NK-92 treated with Interleukin-12 subunit alpha and Interleukin-12 subunit beta, amount 100 ng/mL, for 24 hours (cell line): Measurements from ENCODE around the gene ANKRD16.
"Not testable (repeated sequence)": the region's sequence is repeated elsewhere in the genome, so short reads cannot be mapped to it uniquely, and the experiment has no call there.

Experiments used
- DNase-seq: peaks from one replicate; lab custom pipeline; 2025; lab: John Stamatoyannopoulos, UW

Gene ANKRD16

DNA sequence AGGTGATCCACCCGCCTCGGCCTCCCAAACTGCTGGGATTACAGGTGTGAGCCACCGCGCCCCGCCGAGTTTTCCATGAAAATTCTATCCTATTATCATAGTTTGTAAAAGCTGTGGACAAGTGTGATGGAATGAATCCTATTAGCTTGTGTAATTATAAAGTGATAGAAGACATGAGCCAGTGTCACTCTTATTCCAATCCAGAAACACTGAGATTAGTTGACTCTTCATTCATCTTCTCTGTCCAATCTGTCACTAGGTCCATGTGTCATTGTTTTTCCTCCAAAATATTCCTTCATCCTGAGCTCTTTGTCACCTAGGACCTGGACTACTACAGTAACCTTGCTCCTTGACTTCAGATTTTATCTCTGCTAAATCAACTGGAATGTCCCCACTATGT lies 13.9 kb upstream of the ANKRD16 start:
- no peak for DNase-seq

DNA sequence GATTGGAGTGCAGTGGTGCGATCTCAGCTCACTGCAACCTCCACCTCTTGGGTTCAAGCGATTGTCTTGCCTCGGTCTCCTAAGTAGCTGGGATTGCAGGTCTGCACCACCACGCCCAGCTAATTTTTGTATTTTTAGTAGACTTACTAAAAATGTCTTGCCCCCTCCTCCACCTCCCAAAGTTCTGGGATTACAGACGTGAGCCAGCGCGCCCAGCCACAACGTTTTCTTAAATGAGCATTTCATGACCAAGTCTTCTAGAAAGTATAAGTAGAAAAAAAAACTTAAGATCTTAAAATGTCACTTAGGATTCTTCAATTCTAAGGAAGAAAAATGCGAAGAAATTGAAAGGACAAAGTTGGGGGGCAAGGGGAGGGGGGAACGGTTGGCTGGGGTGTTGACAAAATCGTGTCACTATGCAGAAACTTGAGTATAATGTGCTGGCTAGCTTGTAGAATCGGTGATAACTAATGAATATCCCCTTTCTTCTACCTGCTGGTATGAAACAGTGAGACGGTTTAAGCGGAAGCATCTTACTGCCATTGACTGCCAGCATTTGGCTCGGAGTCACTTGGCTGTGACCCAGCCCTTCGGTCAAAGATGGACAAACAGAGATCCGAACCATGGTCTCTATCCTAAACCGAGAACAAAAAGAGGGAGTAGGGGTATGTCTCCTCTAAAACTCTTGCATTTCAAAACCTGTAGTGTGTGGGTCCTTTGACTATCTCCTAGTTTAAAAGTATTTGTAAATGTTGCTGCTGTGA lies 13.0 kb upstream of the ANKRD16 start:
- no peak for DNase-seq

DNA sequence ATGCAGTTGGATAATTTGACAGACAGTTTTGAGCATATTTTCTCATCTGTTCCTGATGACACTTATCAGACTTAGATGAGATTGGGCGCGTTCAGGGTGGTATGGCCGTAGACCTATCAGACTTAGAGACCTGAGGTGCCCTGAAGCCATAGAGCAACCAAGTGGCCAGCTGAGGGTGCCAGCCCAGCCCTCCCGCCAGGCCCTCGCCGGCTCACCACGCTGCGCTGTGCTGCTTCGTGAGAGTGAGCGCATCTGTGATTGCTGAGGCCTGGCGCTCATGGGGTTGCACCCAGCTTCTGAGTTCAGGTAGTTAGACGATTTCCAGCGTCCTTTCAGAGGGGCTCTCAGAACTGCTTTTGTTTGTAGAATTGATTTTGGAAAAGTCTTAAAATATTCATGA lies 10.6 kb upstream of the ANKRD16 start:
- no peak for DNase-seq

DNA sequence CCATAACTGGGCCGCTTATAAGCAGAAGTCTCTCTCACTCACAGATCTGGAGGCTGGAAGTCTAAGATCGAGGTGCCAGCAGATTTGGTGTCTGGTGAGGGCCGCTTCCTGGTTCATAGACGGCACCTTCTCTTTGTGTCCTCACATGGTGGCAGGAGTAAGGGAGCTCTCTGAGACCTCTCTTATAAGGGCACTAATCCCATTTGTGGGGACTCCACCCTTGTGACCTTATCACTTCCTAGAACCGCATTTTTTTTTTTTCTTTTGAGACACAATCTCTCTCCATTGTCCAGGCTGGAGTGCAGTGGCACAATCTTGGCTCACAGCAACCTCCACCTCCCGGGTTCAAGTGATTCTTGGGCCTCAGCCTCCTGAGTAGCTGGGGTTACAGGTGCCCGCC lies 8.5 kb upstream of the ANKRD16 start:
- no peak for DNase-seq

DNA sequence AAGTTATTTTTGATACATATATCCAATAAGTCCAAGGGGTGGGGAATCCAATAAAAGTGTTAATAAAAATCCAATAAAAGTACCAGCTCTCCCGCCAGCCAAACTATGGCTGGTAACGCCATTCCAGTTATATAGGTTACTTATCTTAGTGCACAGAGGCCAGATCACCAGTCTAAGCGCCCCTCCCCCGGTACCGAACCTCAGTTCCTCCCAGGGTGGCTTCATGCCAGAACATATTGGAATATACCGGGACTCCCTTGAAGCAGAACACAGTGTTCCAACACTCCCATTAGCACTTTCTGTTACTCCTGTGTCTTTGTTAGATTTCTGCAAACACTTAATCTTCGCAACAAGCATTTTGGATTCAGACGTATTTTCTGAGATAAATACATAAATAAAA lies 7.8 kb upstream of the ANKRD16 start:
- no peak for DNase-seq

DNA sequence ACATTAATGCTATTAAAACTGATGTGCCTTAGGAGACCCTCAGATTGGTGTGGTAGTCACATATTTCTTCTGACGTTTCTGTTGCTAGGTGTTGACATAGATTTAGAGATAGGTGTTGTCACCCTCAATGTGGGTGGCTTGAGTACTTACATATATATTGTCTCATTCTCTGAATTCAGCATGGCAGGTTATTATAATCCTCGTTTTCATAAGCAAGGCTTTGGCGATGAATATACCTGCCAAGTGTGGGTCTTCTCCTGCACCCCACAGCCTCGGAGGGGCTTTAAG lies 7.3 kb upstream of the ANKRD16 start:
- DNase-seq, result no peak

DNA sequence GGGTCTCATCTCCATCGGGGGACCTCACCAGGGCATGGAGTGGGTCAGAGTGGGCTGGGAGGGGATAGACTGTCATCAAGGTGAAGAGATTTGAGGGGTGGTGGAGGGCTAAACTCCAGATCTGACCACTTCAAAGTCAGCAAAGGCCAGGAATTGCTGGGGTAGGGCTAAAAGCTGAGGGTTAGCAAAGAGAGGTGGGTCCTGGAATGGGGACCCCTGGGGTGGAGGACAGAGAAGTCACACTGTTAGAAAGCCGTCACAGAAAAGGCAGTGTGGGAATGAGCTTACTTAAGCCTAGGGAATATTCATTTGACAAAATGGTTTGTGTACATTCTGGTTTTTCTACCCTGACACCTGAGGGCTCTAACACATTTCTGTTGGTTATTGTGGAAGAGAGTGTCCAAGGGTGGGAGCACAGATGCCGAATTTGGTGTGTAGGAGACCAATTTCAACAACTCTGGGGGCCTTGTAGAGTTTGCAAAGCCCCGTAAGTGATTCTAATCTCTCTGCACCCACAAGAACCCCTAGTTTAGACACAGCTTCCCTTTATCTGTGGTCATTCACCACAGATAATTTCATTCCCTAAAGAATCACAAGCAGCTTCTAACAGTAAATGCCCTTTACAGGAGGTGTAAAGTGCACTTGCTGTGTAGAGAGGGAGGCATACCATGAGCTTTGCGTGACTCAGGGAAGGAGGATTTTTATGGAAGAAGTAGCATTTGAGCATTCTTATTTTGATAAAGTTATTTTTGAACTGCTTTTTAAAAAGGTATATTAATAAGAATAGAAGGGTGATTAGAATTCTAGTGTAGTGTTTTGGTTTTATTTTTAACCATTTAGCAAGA lies 6.7 kb upstream of the ANKRD16 start:
- no peak for DNase-seq

DNA sequence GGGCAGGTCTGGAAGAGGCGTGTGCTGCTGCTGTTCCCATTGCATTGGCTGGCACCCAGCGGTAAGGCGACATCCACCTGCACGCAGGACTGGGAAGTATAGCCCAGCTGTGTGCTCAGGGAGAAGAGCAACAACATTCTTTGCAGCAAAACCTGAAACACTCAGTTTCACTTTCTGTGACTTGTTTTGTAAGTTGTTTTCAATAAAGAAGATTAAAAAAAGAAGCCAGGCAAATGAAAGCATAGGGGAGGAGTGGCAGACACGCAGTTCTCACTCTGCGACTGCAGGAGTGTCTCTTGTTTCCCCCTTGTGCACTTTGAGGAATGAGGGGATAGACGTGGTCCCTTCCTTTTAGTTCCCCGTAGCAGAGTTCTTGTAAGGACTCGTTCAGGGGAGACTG lies 6.1 kb upstream of the ANKRD16 start:
- DNase-seq, result no peak

DNA sequence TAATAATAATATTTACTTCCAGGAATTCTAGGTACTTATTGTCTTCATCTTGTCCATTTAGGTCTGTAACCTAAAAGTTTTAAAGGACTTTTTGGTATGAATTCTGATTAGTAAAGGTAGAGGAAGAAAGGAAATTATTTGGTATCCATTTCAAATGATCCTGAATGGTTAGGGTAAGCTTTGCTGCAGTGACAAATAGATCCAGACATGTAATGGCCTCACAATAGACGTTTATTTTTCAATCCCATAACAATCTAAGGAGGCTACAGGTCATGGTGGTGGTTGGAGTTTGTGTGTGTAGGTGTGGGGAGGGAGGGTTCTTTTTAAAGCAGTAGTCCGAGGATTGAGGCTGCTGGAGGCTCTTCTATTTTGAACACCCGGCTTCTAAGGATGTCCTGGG lies 5.7 kb upstream of the ANKRD16 start:
- DNase-seq, result no peak

DNA sequence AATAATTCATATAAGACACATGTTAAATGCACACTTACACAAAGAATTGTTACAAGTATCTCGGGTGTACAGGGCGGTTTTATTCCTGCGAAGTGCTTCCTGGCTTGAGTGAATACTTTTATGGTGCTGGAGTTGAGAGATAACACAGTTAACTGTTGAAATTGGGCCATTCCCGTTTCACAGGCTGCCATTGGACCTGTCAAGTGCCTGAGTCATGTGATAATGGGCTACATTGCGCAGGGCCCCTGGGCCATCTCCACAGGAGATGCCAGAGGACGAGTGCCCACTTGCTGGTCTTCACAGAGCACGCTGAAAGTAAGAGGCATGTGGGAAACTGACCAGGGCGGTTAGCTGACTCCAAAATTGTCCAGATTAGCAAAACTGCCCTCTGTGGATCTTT lies 5.2 kb upstream of the ANKRD16 start:
- DNase-seq, result no peak

DNA sequence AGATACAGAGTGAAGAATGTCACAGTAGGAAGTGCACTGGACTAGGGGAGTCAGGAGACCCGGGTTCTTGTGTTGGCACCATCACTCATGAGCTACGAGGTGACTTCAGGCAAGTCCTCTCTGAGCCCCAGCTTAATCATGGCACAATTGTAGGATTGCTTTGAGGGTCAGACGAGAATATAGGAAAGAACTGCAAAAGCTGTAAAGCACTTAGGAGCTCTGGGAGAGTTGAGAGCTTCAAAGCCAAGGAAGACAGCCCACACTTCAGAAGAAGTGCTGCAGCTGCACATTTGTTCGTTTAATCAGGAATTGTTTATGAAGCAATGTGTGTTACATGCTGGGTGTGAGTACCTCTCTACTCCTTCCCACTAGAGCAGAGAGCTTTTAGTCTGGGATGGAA lies 4.7 kb upstream of the ANKRD16 start:
- no peak for DNase-seq

DNA sequence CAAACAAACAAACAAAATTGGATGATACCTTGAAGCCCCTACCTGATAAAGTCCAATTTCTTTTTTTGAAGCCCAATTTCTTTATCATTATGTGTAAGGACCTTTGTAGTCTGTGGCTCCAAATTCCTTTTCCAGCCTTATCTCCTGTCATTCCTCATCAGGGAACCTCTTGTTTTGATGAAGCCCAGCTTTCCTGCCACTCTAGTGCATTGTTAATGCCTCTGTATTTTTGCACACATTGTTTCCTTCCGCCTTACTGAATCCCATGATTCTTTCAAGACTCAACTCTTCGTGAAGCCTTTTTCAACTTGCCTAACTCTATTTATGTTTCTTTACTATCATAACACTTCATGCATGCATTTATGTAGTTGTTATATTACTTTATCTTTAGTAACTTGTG lies 3.6 kb upstream of the ANKRD16 start:
- DNase-seq, result no peak

DNA sequence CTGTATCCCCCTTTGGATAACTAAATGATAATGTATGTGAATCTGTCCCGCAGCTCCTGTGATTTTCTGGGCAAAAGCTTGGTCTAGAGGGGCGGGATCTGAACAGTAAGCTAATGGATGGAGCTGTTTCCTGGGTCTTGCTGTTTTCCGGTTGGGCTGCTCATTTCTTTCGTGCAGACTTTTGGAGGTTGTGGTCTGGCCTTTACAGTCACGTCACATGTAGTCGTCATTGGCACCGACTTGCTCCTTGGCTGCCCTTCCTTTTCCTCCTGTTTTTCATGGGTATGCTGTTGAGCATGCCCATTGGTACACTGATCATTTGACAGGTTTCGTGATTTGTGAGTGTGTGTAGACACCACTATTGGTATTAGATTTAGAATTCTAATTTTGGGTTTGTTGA lies 2.3 kb upstream of the ANKRD16 start:
- DNase-seq, result no peak

DNA sequence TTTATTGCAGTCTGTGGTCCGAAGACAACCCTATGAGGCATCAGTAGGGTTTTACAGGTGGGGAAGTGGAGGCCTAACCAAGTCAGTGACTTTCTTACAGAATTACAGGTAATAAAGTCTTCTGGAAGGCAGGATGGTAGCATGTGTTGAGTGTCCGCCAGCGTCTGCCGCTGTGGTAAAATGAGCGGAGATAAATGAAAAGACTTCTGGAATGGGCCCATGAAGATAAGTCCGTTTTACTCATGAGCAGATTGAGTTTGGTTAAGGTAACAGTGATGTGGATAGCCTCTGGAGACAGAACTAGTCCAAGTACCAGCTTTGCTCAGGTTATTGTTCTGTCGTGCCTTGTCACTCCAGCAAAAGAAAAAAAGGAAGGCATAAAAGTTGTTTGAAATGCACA lies 1.3 kb upstream of the ANKRD16 start:
- DNase-seq, result no peak

DNA sequence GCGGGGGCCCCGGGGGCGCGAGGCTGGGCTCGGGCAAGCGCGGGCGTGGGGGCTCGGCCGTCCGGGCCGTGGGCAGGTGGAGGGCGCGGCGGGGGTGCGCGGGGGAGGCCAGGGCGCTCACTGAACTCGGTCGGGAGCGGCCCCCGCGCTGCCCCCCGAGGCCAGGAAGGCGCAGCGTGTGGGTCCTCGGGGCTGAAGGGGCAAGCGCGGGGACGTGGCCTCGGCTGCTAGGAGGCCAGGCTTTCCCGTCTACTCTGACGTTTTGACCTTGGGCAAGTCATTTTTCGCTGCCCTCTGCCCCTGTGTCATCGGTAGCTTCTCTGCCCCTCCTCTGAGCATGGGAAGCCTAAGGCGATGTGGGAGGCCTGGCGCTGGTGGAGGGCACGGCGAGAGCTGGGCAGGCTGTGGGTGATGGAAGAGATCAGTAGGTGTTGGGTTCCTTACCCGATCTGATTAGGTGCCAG lies 791 bp upstream of the ANKRD16 start:
- DNase-seq, result no peak

DNA sequence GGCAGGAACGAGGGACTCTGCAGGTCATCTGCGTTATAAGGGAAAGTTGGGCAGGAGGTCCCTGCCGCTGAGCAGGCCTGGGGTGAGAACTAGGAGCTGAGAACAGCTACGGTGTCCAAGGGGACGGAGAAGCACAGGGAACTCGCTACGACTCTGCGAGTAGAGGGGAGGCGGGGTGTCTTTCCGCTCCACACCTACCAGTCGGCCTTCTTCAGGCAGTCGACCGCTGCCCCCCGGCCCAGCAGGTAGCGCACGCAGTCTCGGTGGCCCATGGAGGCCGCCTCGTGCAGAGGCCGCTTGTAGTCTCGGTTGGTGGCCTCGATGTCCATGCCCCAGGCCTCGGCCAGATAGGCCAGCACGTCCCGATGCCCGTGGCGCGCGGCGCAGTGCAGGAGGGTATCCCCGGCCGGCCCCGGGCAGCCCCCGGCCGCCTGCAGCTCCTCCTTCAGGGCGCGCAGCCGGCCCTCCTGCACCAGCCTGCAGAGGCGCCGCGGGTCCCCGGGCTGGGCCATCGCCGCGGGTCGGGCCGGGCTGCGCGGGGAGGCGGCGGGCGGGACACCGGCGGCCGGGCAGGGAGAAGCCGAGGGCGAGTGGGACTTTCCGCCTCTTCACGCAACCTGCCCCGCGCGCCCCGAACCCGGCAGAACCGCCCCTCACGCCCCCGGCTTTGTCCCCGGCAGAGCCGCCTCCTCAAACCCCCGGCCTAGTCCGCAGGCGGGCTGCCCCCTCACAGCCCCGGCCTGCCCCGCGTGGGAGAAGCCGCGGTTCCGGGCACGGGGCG lies 660 bp downstream of the ANKRD16 start:
- peak; percentile 27 for DNase-seq

DNA sequence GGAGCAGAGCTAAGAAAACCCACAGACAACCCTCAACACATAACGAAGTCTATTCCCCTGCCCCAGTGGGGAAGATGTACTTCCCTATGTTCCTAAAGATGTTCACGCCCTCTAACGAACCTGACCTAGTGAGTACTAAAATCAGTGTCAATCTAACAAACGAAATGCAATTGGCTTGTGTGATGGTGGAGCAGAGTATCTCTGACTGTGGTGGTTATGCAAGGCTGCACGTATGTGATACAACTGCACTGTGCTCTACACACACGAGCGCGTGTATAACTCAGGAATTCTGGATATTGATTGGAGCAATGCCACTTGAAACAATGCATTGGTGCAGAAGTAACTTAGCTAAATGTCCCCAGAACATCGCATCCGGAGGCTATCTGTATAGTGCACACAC lies 1.3 kb downstream of the ANKRD16 start:
- DNase-seq, result no peak

DNA sequence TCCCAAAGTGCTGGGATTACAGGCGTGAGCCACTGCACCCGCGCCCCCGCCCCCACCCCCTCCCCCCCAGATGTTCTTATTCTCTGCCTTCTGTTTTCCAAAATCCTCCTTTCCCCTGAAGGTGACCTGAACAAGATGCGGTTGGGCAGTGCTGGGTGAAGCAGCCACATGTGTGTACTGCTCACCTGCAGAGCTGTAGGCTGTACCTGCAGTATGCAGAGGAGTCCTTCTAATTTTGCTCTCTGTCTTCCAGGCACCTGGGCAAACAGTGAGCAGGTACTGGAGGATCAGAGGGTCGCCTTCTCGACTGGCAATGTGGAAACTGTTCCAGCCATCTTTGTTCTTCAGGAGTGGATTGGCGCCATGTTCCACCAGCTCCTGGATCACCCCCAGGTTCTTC lies 2.1 kb downstream of the ANKRD16 start:
- DNase-seq, result no peak

DNA sequence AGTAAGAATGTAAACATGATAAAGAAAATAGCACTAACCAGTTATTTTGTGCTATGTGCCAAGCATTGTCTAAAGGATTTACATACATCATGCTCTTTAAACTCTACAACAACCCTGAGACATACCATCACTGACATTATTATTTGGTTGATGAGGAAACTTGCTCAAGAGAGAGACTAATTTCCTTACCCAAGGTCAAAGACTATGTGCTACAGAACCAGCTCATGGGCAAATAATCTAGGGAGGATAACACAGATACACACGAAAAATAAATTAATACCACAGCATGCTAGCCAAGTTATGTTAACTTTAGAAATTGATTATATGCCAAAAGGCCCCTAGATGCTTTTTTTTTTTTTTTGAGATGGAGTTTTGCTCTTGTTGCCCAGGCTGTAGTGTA lies 2.7 kb downstream of the ANKRD16 start:
- no peak for DNase-seq

DNA sequence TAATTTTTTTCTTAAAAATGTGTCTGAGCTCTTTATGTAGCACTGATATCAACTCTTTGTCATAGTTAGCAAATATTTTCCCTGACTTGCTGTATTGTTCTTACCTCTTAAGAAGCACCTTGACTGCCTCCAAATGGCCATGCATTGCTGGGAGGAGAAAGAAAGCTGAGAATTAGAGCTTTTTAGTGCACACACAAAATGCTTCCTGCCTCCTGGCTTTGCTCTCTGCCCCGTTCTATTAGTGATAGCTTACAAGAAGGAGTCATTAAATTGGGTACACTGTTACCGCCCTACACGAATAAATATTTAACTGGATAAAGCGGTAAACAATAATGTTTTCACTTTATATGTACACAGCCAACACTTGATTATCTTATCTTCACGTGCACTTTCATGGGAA lies 4.1 kb downstream of the ANKRD16 start:
- DNase-seq, result no peak

DNA sequence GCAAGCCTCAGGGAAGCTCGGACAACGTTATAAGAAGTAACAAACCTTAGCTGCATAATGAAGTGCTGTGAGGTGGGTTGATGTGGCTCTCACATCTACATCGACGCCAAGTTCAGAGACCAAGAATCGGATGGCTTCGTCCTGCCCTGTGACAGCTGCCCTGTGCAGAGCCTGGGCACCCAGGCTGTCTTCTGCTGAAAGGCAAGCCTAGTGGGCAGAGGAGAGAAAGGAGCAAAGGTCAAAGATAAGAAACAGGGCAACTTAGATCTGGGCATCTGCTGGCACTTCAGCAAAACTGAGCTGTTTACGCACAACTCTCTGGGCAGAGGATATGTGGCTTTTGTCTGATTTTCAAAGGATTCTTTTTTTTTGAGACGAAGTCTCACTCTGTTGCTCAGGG lies 6.7 kb downstream of the ANKRD16 start:
- DNase-seq, result no peak

DNA sequence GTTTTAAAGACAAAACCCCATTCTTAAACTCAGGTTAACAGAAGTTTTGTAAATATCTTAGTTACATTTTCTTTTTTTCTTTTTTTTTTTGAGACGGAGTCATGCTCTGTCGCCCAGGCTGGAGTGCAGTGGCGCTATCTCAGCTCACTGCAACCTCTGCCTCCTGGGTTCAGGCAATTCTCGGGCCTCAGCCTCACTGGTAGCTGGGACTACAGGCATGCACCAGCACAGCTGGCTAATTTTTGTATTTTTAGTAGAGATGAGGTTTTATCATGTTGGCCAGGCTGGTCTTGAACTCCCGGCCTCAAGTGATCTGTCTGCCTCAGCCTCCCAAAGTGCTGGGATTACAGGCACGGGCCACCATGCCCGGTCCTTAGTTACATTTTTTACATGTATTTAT lies 12.7 kb downstream of the ANKRD16 start:
- DNase-seq, result not testable (repeated sequence)

DNA sequence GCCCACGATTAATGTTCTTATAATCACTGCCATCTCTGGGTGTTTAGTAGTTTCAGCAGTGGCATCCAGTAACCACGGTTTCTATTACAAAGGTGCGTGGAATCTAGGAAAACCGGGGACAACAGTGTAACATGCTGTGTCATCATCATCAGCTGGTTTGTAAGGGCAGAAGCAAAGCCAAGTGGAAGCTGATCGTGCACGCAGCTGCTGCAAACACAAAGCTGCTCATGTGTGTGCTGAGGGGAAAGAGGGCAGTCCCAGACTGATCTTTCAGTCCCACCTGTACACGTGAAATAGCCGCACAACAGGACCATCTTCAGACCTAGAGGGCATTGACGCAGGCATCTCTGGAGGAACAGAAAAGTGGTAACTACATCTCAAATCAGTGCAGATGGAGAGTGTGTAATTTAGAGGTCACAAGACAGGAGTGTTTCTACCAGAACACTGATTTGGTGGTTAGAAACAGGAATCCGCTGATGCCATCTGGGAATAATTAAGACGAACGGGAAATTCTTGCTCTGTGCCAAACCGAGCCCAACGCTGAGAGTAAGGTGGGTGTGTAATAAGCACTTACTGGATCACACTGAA lies 13.4 kb downstream of the ANKRD16 start:
- no peak for DNase-seq
